GM18858 (cell line): Measurements from ENCODE around the gene LAMC3.

Source experiments
- ATAC-seq: cut with Tn5 transposase; IDR thresholded peaks from one replicate; pipeline ENCODE4 v1.9.1; 2021; ENCODE audit not compliant: unreplicated experiment

LAMC3 gene

DNA sequence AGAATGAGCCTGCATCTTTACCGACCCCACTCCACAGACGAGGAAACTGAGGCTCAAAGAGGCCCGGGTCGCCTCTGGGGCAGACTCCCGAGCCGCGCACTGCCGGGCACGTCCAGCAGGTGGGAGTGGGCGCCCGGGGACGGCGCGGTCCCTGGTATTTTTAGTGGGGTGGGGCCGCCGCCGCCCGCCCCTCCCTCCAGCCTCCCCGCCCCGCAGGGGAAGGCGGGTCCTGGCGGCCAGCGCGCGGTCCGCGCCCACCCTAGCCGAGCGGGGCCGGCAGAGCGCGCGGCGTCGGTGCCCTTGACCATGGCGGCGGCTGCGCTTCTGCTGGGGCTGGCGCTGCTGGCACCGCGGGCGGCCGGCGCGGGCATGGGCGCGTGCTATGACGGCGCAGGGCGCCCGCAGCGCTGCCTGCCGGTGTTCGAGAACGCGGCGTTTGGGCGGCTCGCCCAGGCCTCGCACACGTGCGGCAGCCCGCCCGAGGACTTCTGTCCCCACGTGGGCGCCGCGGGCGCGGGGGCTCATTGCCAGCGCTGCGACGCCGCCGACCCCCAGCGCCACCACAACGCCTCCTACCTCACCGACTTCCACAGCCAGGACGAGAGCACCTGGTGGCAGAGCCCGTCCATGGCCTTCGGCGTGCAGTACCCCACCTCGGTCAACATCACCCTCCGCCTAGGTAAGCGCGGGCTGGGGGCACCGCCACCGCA is at the start of gene LAMC3:
Gene LAMC3 (plus strand): TSS at position 266 of the 710 bp plus-strand sequence. CDS start 41 bp downstream, at position 307.
- ATAC-seq: no peak

GRCh38 chr9:130959809-130960334 is 49.1 kb upstream of the LAMC3 start:
- ATAC-seq: no peak

DNA sequence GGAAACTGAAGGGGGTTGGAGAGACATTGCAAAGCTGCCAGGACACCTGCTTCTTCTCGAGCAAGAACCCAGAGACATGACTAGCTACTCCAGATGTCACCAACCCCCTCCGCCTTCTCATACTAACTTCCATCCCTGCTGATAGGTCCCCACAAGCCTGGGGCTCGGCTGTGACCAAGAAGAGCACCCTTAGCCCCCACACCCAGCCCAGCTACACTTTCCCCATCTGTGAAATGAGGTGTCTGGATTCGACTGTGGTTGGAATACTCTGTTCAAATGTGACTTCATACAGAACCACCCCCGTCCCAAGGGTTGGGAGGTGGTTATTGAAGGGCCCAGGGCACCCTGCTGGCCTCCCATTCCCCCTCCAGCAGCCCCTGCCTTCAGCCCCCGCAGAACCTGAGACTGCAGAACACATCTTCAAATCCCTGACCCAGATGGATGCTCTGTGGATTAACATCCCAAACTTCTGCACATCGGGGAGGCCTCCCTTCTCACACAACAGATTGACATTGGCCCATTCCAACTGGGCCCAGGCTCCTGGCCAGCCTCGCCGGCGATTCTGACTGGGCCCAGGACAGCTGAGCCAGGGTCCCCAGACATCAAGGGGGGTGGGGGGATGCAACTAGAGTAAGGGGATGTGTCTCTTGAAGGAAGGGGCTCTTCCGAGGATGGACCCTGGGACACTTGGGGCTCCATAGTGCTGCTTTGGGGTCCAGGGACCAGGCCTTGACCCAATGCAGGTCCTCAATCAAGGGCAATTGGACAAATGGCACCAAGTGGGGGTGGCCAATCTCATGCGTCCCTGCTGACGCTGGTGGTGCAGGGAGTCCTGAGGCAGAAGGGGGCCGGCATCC is 48.2 kb upstream of the LAMC3 start:
- no peak for ATAC-seq

- no peak for ATAC-seq
Observed at GRCh38 chr9:130961511-130962300, 47.3 kb upstream of the LAMC3 start.

GRCh38 chr9:130962418-130963316 is 46.3 kb upstream of the LAMC3 start:
- ATAC-seq: no peak

DNA sequence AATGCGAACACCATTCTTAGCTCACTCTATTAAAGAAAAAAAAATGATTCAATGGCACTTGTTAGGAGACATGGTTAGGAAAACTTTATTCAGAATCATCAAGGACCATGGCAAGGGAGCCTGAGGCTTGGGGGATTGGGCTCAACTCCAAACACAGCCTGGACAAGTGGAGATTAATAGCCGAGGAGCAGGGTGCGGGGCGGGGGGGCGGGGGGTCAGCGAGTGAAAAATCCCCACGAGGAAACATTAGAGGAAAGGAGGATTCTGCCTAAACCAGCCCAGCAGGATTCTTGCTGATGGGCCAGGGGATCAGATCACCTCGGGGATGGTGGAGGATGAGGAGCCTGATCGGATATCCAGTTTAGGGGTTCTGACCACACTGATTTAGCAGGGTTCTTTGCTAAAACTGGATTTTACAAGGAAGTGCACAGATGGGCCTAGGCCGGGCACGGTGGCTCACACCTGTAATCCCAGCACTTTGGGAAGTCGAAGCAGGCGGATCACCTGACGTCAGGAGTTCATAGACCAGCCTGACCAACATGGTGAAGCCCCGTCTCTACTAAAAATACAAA is 45.6 kb upstream of the LAMC3 start:
- ATAC-seq: no peak

DNA sequence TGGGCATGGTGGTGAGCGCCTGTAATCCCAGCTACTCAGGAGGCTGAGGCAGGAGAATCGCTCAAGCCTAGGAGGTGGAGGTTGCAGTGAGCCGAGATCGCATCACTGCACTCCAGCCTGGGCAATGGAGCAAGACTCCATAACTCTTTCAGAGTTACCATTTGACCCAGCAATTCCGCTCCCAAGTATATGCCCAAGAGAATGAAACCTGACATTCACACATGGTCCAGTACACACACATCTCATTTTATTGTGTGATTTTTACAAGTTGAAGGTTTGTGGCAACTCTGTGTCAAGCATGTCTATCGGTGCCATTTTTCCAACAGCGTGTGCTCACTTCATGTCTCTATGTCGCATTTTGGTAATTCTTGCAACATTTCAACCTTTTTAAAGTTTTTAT is 45.1 kb upstream of the LAMC3 start:
- no peak for ATAC-seq

- no peak for ATAC-seq
Observed at GRCh38 chr9:130965680-130966079, 43.3 kb upstream of the LAMC3 start.

DNA sequence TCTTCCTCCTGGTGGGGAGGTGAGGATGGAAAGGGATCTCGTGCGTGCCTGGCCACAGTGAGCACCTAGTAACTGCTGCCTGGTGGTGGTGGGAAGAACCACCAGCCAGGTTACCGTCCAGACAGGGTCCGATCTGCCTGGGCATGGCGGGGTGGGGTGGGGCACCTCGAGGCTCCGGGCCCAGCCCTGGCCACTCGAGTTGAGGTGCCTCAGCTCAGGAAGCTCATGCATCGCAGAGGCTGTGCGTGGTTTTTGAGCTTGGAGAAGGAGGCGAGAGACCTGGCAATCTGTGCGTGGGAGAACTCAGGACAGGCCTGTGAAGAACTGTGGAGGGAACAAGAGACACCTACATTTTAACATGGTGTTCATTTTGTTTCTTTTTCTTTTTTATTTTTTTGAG is 38.9 kb upstream of the LAMC3 start:
- ATAC-seq: no peak

DNA sequence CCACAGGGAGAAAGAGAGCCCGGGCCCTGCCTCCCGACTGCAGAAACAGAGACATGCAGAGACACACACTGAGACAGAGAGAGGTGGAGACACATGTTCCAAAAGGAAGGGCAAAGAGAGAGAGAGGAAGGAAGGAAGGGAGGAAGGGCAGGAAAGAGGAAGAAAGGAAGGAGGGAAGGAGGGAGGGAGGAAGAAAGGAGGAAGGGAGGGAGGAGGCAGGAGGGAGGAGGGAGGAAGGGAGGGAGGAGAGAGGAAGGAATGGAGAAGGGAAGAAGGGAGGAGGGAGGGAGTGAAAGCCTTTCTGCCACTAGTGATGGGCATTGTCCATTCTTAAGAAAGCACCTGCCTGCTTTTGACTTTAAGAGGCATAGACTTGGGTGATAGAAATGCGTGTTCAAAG is 38.1 kb upstream of the LAMC3 start:
- ATAC-seq: no peak

- ATAC-seq: no peak
Observed at GRCh38 chr9:130971294-130971849, 37.6 kb upstream of the LAMC3 start.

DNA sequence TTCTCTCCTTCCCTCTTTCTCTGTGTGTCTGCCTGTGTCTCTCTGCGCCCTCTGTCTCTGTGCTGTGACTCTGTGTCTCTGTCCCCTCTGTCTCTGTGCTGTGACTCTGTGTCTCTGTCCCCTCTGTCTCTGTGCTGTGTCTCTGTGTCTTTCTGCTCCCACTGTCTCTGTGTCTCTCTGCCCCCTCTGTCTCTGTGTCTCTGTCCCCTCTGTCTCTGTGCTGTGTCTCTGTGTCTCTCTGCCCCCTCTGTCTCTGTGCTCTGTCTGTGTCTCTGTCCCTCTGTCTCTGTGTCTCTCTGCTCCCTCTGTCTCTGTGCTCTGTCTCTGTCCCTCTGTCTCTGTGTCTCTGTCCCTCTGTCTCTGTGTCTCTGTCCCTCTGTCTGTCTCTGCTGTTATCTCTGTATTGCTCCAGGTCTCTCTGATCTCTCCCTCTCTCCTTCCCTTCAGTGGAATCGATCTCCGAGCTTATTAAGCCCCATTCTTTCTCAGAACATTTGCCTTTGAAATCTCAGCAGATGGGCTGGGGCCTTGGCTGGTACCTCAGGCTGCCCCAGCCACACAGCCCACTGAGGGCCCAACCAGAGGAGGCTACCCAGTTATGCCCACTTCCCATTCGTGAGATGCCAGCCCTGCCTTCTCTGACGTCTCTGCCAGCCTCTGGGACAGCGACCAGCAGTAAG is 36.6 kb upstream of the LAMC3 start:
- no peak for ATAC-seq

GRCh38 chr9:130972957-130973685 is 35.9 kb upstream of the LAMC3 start:
- ATAC-seq: no peak

GRCh38 chr9:130973686-130974281 is 35.2 kb upstream of the LAMC3 start:
- ATAC-seq: no peak

- ATAC-seq: no peak
Observed at GRCh38 chr9:130974697-130975096, 34.3 kb upstream of the LAMC3 start.

- ATAC-seq: no peak
Observed at GRCh38 chr9:130975156-130975555, 33.8 kb upstream of the LAMC3 start.

DNA sequence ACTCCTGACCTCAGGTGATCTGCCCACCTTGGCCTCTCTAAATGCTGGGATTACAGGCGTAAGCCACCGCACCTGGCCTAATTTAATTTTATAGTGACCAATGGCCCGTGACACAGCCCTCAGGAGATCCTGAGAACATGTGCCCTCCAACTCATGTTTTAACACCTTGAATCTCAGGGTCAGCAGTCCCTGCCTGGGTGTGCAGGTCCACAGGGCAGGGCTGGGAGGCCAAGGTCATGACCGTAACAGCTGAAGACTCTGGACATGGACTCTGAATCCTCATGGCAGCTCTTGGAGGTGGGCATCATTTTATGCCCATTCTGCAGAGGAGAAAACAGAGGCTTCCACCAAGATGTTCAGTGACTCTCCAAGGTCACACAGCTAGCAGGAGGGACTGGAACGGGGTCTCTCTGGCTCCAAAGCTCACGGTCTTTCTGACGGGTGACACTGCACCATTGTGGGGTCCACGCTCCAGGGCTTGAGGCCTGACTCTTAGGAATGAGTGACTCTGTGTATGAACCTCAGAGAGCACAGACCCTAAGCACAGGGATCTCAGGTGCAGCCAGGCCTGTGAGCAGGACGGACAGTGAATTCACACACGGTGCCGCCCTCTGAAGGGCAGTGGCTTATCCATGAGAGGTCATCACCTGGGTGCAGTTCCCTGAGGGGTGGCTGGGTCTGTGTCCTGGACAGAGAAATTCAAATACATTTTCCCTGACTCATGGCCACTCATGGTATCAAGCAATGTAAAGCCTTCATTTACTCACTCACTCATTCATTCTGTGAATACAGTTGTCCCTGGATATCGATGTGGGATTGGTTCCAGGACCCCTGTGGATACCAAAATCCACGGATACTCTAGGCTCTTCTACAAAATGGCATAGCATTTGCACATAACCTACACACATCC is 32.8 kb upstream of the LAMC3 start:
- no peak for ATAC-seq
